OCI-LY1 (cell line): Measurements from ENCODE around the gene METTL25B.

Experiments
- H2AFZ ChIP-seq: fragments of 200-600 bp; sonication (generic), shearing (Covaris generic); 2 replicates; pipeline ENCODE4 v1.6.0; 2014; ENCODE audit warnings: antibody characterized with exemption, mild to moderate bottlenecking, low read length
- H3F3A ChIP-seq: fragments of 200-600 bp; sonication (generic), shearing (Covaris generic); 2 replicates; pipeline ENCODE4 v1.6.0; 2014; ENCODE audit warnings: mild to moderate bottlenecking, antibody characterized with exemption, low read length, moderate library complexity; ENCODE audit not compliant: insufficient read depth
- H3K27ac ChIP-seq: fragments of 200-600 bp; sonication (generic); 2 replicates; pipeline ENCODE4 v1.5.1; 2014; ENCODE audit warnings: low read length, mixed run types, mild to moderate bottlenecking, low read depth; ENCODE audit not compliant: poor library complexity, severe bottlenecking
- H3K27me3 ChIP-seq: fragments of 200-600 bp; sonication (generic); 2 replicates; pipeline ENCODE4 v1.6.0; 2014; ENCODE audit warnings: antibody characterized with exemption, mild to moderate bottlenecking, low read length, moderate library complexity; ENCODE audit not compliant: insufficient read depth
- H3K36me3 ChIP-seq: fragments of 200-600 bp; sonication (generic); 2 replicates; pipeline ENCODE4 v1.6.1; 2014; ENCODE audit warnings: mild to moderate bottlenecking, antibody characterized with exemption, low read length, moderate library complexity, mixed read lengths; ENCODE audit not compliant: insufficient read depth
- H3K4me1 ChIP-seq: fragments of 200-600 bp; sonication (generic); 2 replicates; pipeline ENCODE4 v1.5.1; 2014; ENCODE audit warnings: mild to moderate bottlenecking, low read length, moderate library complexity; ENCODE audit not compliant: insufficient read depth, severe bottlenecking
- H3K4me2 ChIP-seq: fragments of 200-600 bp; sonication (generic), shearing (Covaris generic); 2 replicates; pipeline ENCODE4 v1.6.1; 2014; ENCODE audit warnings: low read length
- H3K4me3 ChIP-seq: fragments of 200-600 bp; sonication (generic); 2 replicates; pipeline ENCODE4 v1.5.1; 2014; ENCODE audit warnings: low read length, low read depth, mild to moderate bottlenecking, mixed read lengths; ENCODE audit not compliant: poor library complexity, severe bottlenecking
- H3K79me2 ChIP-seq: fragments of 200-600 bp; shearing (Covaris generic); 2 replicates; pipeline ENCODE4 v1.6.1; 2016; ENCODE audit warnings: mixed run types, low read length, mixed read lengths; ENCODE audit not compliant: insufficient read depth
- H3K9ac ChIP-seq: fragments of 200-600 bp; sonication (generic), shearing (Covaris generic); 2 replicates; pipeline ENCODE4 v1.6.1; 2014; ENCODE audit warnings: mild to moderate bottlenecking, low read length, mixed read lengths
- H3K9me2 ChIP-seq: fragments of 200-600 bp; sonication (generic), shearing (Covaris generic); 2 replicates; pipeline ENCODE4 v1.6.1; 2014; ENCODE audit warnings: low read depth, mild to moderate bottlenecking, low read length, mixed read lengths
- H3K9me3 ChIP-seq: fragments of 200-600 bp; shearing (Covaris generic); 2 replicates; pipeline ENCODE4 v1.6.1; 2014; ENCODE audit warnings: low read length, mixed read lengths
- H4K20me1 ChIP-seq: fragments of 200-600 bp; sonication (generic), shearing (Covaris generic); 2 replicates; pipeline ENCODE4 v1.6.0; 2016; ENCODE audit warnings: mild to moderate bottlenecking, low read length; ENCODE audit not compliant: insufficient read depth
- CTCF ChIP-seq: fragments of 200-600 bp; sonication (generic), shearing (Covaris generic); IDR thresholded peaks from 2 replicates; pipeline ENCODE4 v1.5.1; 2017; ENCODE audit warnings: mild to moderate bottlenecking, antibody characterized with exemption, low read length, moderate library complexity, mixed read lengths
- EZH2 ChIP-seq: fragments of 200-600 bp; sonication (generic), shearing (Covaris generic); IDR thresholded peaks from 2 replicates; pipeline ENCODE4 v1.8.0; 2017; ENCODE audit warnings: borderline replicate concordance, mixed run types, mild to moderate bottlenecking, antibody characterized with exemption, low read length, moderate library complexity, mixed read lengths

The METTL25B gene

GRCh38 chr1:156727926-156728598 is at the start of gene METTL25B:
TSS of gene METTL25B (plus strand) at chr1:156728469. CDS start at chr1:156729105, 636 bp downstream.
- Histone ChIP-seq H3K4me1 (peaks cover 48% of the 10 kb centered on the region), H4K20me1 (0 out of 2 replicates have a peak, but pooled peaks cover 3% of the 10 kb centered on the region), H3K9me2 (no peaks in the 10 kb centered on the region), H3K27ac (peak within 1 kb of the TSS; percentile 76), H3K36me3 (peaks cover 39% of the 10 kb centered on the region), H3K9ac (peak within 1 kb of the TSS; percentile 100), H2AFZ (no peak within 1 kb of the TSS), H3K9me3 (no peaks in the 10 kb centered on the region), H3K79me2 (peaks cover 45% of the 10 kb centered on the region), H3F3A (no peaks in the 10 kb centered on the region; the same call in 1 of the 2 replicates), H3K27me3 (no peaks in the 10 kb centered on the region), H3K4me3 (peak within 1 kb of the TSS; percentile 100), H3K4me2 (peak within 1 kb of the TSS; percentile 95)
- TF ChIP-seq CTCF, result no peak
- no peak for TF ChIP-seq EZH2

GRCh38 chr1:156680056-156680455 is 48.2 kb upstream of the METTL25B start:
- H3F3A ChIP-seq, result no peaks in the 10 kb centered on the region
- H2AFZ ChIP-seq, result no peak overlapping the region
- no peaks in the 10 kb centered on the region for H3K9me2 ChIP-seq
- no peaks in the 10 kb centered on the region for H3K9me3 ChIP-seq
- peaks cover 13% of the 10 kb centered on the region for H3K27me3 ChIP-seq
- H3K4me2 ChIP-seq, result no peak overlapping the region
- H3K36me3 ChIP-seq, result no peaks in the 10 kb centered on the region
- no peak overlapping the region for H3K9ac ChIP-seq
- H3K79me2 ChIP-seq, result no peaks in the 10 kb centered on the region
- no peak overlapping the region for H3K27ac ChIP-seq
- TF ChIP-seq EZH2 (no peak), CTCF (no peak)
- H4K20me1 ChIP-seq, result no peaks in the 10 kb centered on the region
- no peaks in the 10 kb centered on the region for H3K4me1 ChIP-seq
- H3K4me3 ChIP-seq, result no peak overlapping the region

- Histone ChIP-seq H3K36me3 (no peaks in the 10 kb centered on the region), H3K27me3 (peaks cover 13% of the 10 kb centered on the region), H3K9me2 (no peaks in the 10 kb centered on the region), H3K9ac (no peak overlapping the region), H4K20me1 (no peaks in the 10 kb centered on the region), H3K79me2 (no peaks in the 10 kb centered on the region), H3K9me3 (no peaks in the 10 kb centered on the region), H2AFZ (no peak overlapping the region), H3K4me3 (no peak overlapping the region), H3K4me1 (no peaks in the 10 kb centered on the region), H3K27ac (no peak overlapping the region), H3K4me2 (no peak overlapping the region), H3F3A (no peaks in the 10 kb centered on the region)
- no peak for TF ChIP-seq CTCF
- no peak for TF ChIP-seq EZH2
Observed at GRCh38 chr1:156681196-156681960, 46.9 kb upstream of the METTL25B start.
